SK-N-MC (cell line): ENCODE measurements around the gene ZNF599.

Experiments
- EZH2 ChIP-seq: fragments of 200-600 bp; sonication (generic); IDR thresholded peaks from one replicate; pipeline ENCODE4 v1.6.1; 2017; ENCODE audit warnings: antibody characterized with exemption
- FOXP2 ChIP-seq: optimal IDR thresholded peaks from 2 replicates; pipeline ENCODE3; 2011; ENCODE audit warnings: mild to moderate bottlenecking, moderate library complexity; ENCODE audit not compliant: insufficient read depth; ENCODE audit errors: extremely low read length, control extremely low read depth
- POLR2AphosphoS5 ChIP-seq: IDR thresholded peaks from 2 replicates; pipeline ENCODE4 v1.6.1; 2012; ENCODE audit warnings: mild to moderate bottlenecking, low read depth, low read length, borderline replicate concordance

DNA sequence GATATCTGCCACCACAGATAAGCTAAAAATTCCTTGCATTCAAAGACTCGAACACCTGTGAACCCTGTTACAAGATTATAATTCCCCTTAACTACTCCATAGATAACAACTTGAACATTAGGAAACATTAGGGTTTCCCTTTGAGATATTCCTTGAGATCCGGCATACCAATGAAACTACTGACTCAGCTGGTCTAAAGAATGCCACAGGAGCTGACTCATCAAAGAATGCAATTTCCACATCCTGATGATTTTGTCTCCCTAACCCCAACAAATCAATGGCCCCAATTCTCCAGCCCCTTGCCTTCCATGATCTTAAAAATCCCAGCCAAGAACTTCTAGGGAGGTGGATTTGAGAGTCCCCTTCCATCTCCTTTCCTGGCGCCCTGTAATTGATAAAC lies 35.6 kb upstream of the ZNF599 start:
- no peak for TF ChIP-seq POLR2AphosphoS5
- TF ChIP-seq EZH2, result no peak
- TF ChIP-seq FOXP2, result no peak
